RWPE2 (cell line): ENCODE measurements around the gene CADPS.
A peak's percentile ranks its signal among the peaks of the same experiment; 100 is the strongest.

Experiments used
- ATAC-seq: fragments of 200-7000 bp; cut with Tn5 transposase; 3 replicates; pipeline ENCODE4 v1.9.1; 2021; ENCODE audit warnings: low read depth
- DNase-seq: peaks from one replicate; pipeline ENCODE4 v3.0.0-alpha.2; 2020; ENCODE audit warnings: low spot score
- H3K27ac ChIP-seq: fragments of 450-650 bp; 2 replicates; pipeline ENCODE4 v1.5.1; 2017; ENCODE audit warnings: mild to moderate bottlenecking; ENCODE audit not compliant: poor library complexity, severe bottlenecking
- H3K27me3 ChIP-seq: fragments of 250-450 bp; sonication (Bioruptor Pico); 2 replicates; pipeline ENCODE4 v1.5.1; 2021; ENCODE audit warnings: mild to moderate bottlenecking, moderate library complexity; ENCODE audit not compliant: insufficient read depth, poor library complexity, severe bottlenecking
- H3K36me3 ChIP-seq: fragments of 250-450 bp; sonication (Bioruptor Pico); 2 replicates; pipeline ENCODE4 v1.5.1; 2020; ENCODE audit warnings: low read depth, mild to moderate bottlenecking, moderate library complexity
- H3K4me1 ChIP-seq: fragments of 250-450 bp; sonication (Bioruptor Pico); 2 replicates; pipeline ENCODE4 v1.5.1; 2021; ENCODE audit warnings: mild to moderate bottlenecking, moderate library complexity; ENCODE audit not compliant: insufficient read depth, poor library complexity, severe bottlenecking
- H3K4me3 ChIP-seq: fragments of 250-450 bp; sonication (Bioruptor Pico); 2 replicates; pipeline ENCODE4 v1.5.1; 2021; ENCODE audit warnings: mild to moderate bottlenecking, moderate library complexity; ENCODE audit not compliant: severe bottlenecking
- H3K9me3 ChIP-seq: fragments of 250-450 bp; sonication (Bioruptor Pico); 2 replicates; pipeline ENCODE4 v1.5.1; 2021; ENCODE audit warnings: mild to moderate bottlenecking, moderate library complexity; ENCODE audit not compliant: severe bottlenecking
- TF ChIP-seq, protein P1 (sequence below): fragments of 450-650 bp; IDR thresholded peaks from one replicate; pipeline ENCODE4 v1.5.1; 2017; ENCODE audit warnings: mild to moderate bottlenecking, moderate library complexity; ENCODE audit not compliant: poor library complexity, severe bottlenecking

CADPS gene

DNA sequence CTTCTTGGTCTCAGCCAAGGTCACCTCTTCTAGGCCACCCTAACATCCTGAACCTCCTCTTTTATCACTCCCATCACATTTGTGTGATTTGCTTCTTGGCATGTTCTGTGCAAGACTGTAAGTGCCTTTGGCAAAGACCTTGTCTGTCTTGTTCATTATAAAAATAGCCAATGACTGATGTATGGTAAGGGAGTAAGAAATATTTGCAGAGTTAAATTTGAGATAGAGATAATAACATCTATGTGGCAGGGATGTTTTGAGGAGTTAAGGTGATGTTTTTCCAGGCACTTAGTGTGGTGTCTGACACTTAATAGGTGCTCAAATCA lies 202.3 kb downstream of the CADPS start:
- no peaks in the 10 kb centered on the region for H3K4me1 ChIP-seq

GRCh38 chr3:62672270-62672987 lies 202.8 kb downstream of the CADPS start:
- ATAC-seq (no peak), DNase-seq (no peak)
- Histone ChIP-seq H3K27ac (no peak overlapping the region), H3K36me3 (no peaks in the 10 kb centered on the region), H3K9me3 (no peaks in the 10 kb centered on the region), H3K4me3 (no peak overlapping the region), H3K27me3 (no peaks in the 10 kb centered on the region), H3K4me1 (no peaks in the 10 kb centered on the region)
- TF ChIP-seq, protein P1, sequence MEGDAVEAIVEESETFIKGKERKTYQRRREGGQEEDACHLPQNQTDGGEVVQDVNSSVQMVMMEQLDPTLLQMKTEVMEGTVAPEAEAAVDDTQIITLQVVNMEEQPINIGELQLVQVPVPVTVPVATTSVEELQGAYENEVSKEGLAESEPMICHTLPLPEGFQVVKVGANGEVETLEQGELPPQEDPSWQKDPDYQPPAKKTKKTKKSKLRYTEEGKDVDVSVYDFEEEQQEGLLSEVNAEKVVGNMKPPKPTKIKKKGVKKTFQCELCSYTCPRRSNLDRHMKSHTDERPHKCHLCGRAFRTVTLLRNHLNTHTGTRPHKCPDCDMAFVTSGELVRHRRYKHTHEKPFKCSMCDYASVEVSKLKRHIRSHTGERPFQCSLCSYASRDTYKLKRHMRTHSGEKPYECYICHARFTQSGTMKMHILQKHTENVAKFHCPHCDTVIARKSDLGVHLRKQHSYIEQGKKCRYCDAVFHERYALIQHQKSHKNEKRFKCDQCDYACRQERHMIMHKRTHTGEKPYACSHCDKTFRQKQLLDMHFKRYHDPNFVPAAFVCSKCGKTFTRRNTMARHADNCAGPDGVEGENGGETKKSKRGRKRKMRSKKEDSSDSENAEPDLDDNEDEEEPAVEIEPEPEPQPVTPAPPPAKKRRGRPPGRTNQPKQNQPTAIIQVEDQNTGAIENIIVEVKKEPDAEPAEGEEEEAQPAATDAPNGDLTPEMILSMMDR = no peak

More for the DNA sequence above, 202.3 kb downstream of the CADPS start:
- no peak overlapping the region for H3K4me3 ChIP-seq
- TF ChIP-seq, protein P1 = no peak
- no peaks in the 10 kb centered on the region for H3K9me3 ChIP-seq
- H3K27me3 ChIP-seq = no peaks in the 10 kb centered on the region
- DNase-seq = no peak
- ATAC-seq = no peak
- H3K27ac ChIP-seq = no peak overlapping the region
- no peaks in the 10 kb centered on the region for H3K36me3 ChIP-seq

GRCh38 chr3:62670351-62670750 lies 204.9 kb downstream of the CADPS start:
- DNase-seq = no peak
- Histone ChIP-seq H3K4me1 (no peaks in the 10 kb centered on the region), H3K27me3 (no peaks in the 10 kb centered on the region), H3K9me3 (no peaks in the 10 kb centered on the region), H3K4me3 (no peak overlapping the region), H3K27ac (no peak overlapping the region), H3K36me3 (no peaks in the 10 kb centered on the region)
- TF ChIP-seq, protein P1 = no peak
- peak; percentile 45; the same call in 2 of the 3 replicates for ATAC-seq

DNA sequence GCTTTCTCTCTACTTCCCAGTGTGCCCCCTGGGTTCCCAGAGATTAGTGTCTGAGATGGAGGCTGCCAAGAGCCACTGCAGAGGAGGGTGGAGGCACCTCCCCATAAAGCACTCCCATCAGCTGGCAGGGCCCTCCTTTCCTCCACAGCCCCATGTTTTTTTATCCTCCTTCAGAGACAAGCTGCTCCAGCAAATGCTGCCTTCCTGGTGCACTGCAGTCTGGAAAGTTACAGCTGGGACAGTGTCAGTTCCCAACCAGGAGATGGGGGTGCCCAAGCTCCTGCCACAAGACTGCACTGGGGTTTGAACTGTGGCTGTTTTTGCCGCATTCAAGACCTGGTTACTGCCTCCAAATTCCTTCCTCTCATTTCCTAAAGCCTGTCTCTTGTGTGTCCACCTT lies 206.1 kb downstream of the CADPS start:
- Histone ChIP-seq H3K4me3 (no peak overlapping the region), H3K4me1 (no peaks in the 10 kb centered on the region), H3K9me3 (no peaks in the 10 kb centered on the region), H3K36me3 (no peaks in the 10 kb centered on the region), H3K27ac (no peak overlapping the region), H3K27me3 (no peaks in the 10 kb centered on the region)
- TF ChIP-seq, protein P1 = no peak
- ATAC-seq = no peak
- DNase-seq = no peak

DNA sequence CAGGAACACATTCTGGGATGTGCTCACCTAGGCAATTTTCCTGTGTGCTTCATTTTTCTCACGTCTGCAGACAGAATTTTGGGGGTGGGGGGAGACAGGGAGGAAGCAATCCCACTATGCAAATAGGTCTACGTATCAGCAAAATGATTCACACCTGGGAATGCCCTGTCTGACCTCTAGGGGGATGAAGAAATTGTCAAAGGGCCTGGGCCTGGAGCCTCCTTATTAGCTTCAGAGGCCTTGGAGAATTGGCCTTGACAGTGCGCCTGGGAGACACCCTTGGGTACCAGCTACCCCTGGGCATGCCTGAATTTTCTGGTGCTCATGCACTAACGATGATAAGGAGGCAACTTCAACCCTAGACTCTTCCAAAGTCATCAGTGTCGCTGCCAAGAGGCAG lies 207.5 kb downstream of the CADPS start:
- no peak overlapping the region for H3K27ac ChIP-seq
- TF ChIP-seq, protein P1 = peak; percentile 17
- no peaks in the 10 kb centered on the region for H3K9me3 ChIP-seq
- no peaks in the 10 kb centered on the region for H3K27me3 ChIP-seq
- no peaks in the 10 kb centered on the region for H3K4me1 ChIP-seq
- no peaks in the 10 kb centered on the region for H3K36me3 ChIP-seq
- ATAC-seq (no peak), DNase-seq (no peak)
- H3K4me3 ChIP-seq = no peak overlapping the region
